Osteoblast (primary cell): ENCODE measurements around the gene PPIL6. TPM values are rescaled to one million over a fixed set of nuclear protein-coding genes. Genes with fewer than 3 reads are reported as not detected.
A peak's percentile ranks its signal among the peaks of the same experiment; 100 is the strongest.

Source experiments
- DNase-seq: peaks from one replicate; pipeline ENCODE4 v3.0.0; 2011; ENCODE audit warnings: low spot score, mixed read lengths; ENCODE audit not compliant: insufficient read length; ENCODE audit errors: missing footprints
- H2AFZ ChIP-seq: 2 replicates; pipeline ENCODE4 v1.6.0; 2011; ENCODE audit warnings: mild to moderate bottlenecking, low read length
- H3K27ac ChIP-seq: 2 replicates; pipeline ENCODE4 v1.5.1; 2011; ENCODE audit warnings: mild to moderate bottlenecking, low read depth, low read length, moderate library complexity
- H3K27me3 ChIP-seq: 2 replicates; pipeline ENCODE4 v1.6.0; 2012; ENCODE audit warnings: mild to moderate bottlenecking, control low read depth, inconsistent platforms, low read length, moderate library complexity; ENCODE audit not compliant: insufficient read depth
- H3K36me3 ChIP-seq: 2 replicates; pipeline ENCODE4 v1.5.1; 2011; ENCODE audit warnings: mild to moderate bottlenecking, low read length, control low read depth, moderate library complexity; ENCODE audit not compliant: insufficient read depth
- H3K4me1 ChIP-seq: 2 replicates; pipeline ENCODE4 v1.5.1; 2011; ENCODE audit warnings: mild to moderate bottlenecking, low read length, control low read depth, moderate library complexity; ENCODE audit not compliant: insufficient read depth
- H3K4me2 ChIP-seq: 2 replicates; pipeline ENCODE4 v1.6.0; 2011; ENCODE audit warnings: mild to moderate bottlenecking, low read length; ENCODE audit not compliant: insufficient read depth
- H3K4me3 ChIP-seq: fragments of 200-600 bp; sonication (generic); 3 replicates; pipeline ENCODE4 v1.5.1; 2012; ENCODE audit warnings: mild to moderate bottlenecking, low read length, inconsistent platforms; ENCODE audit not compliant: insufficient read depth
- H3K79me2 ChIP-seq: 2 replicates; pipeline ENCODE4 v1.6.0; 2012; ENCODE audit warnings: mild to moderate bottlenecking, low read length, control low read depth, inconsistent platforms; ENCODE audit not compliant: insufficient read depth
- H3K9me3 ChIP-seq: 2 replicates; pipeline ENCODE4 v1.5.1; 2011; ENCODE audit warnings: low read depth, low read length, control low read depth
- H4K20me1 ChIP-seq: 2 replicates; pipeline ENCODE4 v1.6.0; 2012; ENCODE audit warnings: mild to moderate bottlenecking, low read length, control low read depth; ENCODE audit not compliant: insufficient read depth
- CTCF ChIP-seq: IDR thresholded peaks from 2 replicates; pipeline ENCODE4 v1.5.1; 2011; ENCODE audit warnings: mild to moderate bottlenecking, low read depth, low read length, moderate library complexity; ENCODE audit errors: extremely low read depth
- total RNA-seq: library from RNA; depleted of rRNA; stranded (reverse); fragments of >200 nt; gene quantifications from 2 replicates; pipeline ENCODE4 v1.2.3, GENCODE V29; 2012

Gene PPIL6
- total RNA-seq, 1 donor: 5.8 TPM

- Histone ChIP-seq H3K36me3 (no peaks in the 10 kb centered on the region), H3K27ac (no peak overlapping the region), H3K79me2 (no peaks in the 10 kb centered on the region), H2AFZ (no peak overlapping the region), H3K4me1 (no peaks in the 10 kb centered on the region), H3K27me3 (no peaks in the 10 kb centered on the region), H4K20me1 (no peaks in the 10 kb centered on the region), H3K4me3 (no peak overlapping the region), H3K9me3 (no peaks in the 10 kb centered on the region), H3K4me2 (no peak overlapping the region)
- no peak for DNase-seq
- no peak for TF ChIP-seq CTCF
Measured at GRCh38 chr6:109411034-109411433, 29.4 kb downstream of the PPIL6 start.

GRCh38 chr6:109406196-109406595, 34.2 kb downstream of the PPIL6 start:
- Histone ChIP-seq H3K4me3 (no peak overlapping the region), H3K9me3 (no peaks in the 10 kb centered on the region), H3K27me3 (no peaks in the 10 kb centered on the region), H3K4me1 (no peaks in the 10 kb centered on the region), H4K20me1 (no peaks in the 10 kb centered on the region), H3K27ac (no peak overlapping the region), H3K79me2 (no peaks in the 10 kb centered on the region), H3K36me3 (no peaks in the 10 kb centered on the region), H3K4me2 (no peak overlapping the region), H2AFZ (no peak overlapping the region)
- DNase-seq: no peak
- no peak for TF ChIP-seq CTCF

- Histone ChIP-seq H3K79me2 (no peaks in the 10 kb centered on the region), H3K9me3 (no peaks in the 10 kb centered on the region), H3K27me3 (no peaks in the 10 kb centered on the region), H3K27ac (no peak overlapping the region), H2AFZ (no peak overlapping the region), H4K20me1 (no peaks in the 10 kb centered on the region), H3K4me3 (no peak overlapping the region), H3K36me3 (no peaks in the 10 kb centered on the region), H3K4me2 (no peak overlapping the region), H3K4me1 (no peaks in the 10 kb centered on the region)
- peak; percentile 53 for TF ChIP-seq CTCF
- DNase-seq: peak; percentile 60
Measured at GRCh38 chr6:109397020-109397419, 43.4 kb downstream of the PPIL6 start.

GRCh38 chr6:109396046-109396718, 44.2 kb downstream of the PPIL6 start:
- no peak overlapping the region for H3K4me3 ChIP-seq
- no peak overlapping the region for H3K4me2 ChIP-seq
- H2AFZ ChIP-seq: no peak overlapping the region
- H3K27me3 ChIP-seq: no peaks in the 10 kb centered on the region
- no peaks in the 10 kb centered on the region for H3K79me2 ChIP-seq
- no peak overlapping the region for H3K27ac ChIP-seq
- peak; percentile 60 for DNase-seq
- no peak for TF ChIP-seq CTCF
- no peaks in the 10 kb centered on the region for H4K20me1 ChIP-seq
- H3K4me1 ChIP-seq: no peaks in the 10 kb centered on the region
- no peaks in the 10 kb centered on the region for H3K36me3 ChIP-seq
- H3K9me3 ChIP-seq: no peaks in the 10 kb centered on the region
